22Rv1 (cell line): ENCODE data around the gene ZNF571.

ENCODE experiments used
- H3K27ac ChIP-seq: fragments of 450-650 bp; 2 replicates; pipeline ENCODE4 v1.5.1; 2017
- ZFX ChIP-seq: fragments of 450-650 bp; IDR thresholded peaks from 2 replicates; pipeline ENCODE4 v1.6.1; 2017; ENCODE audit warnings: antibody characterized with exemption, borderline replicate concordance
- TF ChIP-seq, protein P1 (sequence below): fragments of 450-650 bp; IDR thresholded peaks from 2 replicates; pipeline ENCODE4 v1.5.1; 2017; ENCODE audit warnings: mild to moderate bottlenecking

ZNF571 gene

DNA sequence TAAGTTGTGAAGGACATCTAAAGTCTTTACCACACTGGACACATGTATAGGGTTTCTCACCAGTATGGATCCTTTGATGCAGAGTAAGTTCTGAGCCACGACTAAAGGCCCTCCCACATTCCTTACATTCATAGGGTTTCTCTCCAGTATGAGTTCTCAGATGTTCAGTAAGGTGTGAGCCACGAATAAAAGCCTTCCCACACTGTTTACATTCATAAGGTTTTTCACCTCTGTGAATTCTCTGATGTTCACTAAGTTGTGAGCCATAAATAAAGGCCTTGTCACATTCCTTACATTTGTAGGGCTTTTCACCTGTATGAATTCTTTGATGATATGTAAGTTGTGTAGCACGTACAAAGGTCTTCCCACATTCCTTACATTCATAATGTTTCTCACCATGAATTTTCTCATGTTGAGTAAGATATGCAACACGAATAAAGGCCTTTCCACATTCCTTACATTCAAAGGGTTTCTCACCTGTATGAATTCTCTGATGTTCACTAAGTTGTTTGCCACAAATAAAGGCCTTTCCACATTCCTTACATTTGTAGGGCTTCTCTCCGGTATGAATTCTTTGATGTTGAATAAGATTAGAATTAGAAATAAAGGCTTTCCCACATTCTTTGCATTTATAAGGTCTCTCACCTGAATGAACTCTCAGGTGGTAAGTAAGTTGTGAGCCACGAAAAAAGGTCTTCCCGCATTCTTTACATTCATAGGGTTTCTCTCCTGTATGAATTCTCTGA, 29.8 kb downstream of the ZNF571 start:
- H3K27ac ChIP-seq: no peak overlapping the region
- TF ChIP-seq ZFX: no peak
- TF ChIP-seq, protein P1, sequence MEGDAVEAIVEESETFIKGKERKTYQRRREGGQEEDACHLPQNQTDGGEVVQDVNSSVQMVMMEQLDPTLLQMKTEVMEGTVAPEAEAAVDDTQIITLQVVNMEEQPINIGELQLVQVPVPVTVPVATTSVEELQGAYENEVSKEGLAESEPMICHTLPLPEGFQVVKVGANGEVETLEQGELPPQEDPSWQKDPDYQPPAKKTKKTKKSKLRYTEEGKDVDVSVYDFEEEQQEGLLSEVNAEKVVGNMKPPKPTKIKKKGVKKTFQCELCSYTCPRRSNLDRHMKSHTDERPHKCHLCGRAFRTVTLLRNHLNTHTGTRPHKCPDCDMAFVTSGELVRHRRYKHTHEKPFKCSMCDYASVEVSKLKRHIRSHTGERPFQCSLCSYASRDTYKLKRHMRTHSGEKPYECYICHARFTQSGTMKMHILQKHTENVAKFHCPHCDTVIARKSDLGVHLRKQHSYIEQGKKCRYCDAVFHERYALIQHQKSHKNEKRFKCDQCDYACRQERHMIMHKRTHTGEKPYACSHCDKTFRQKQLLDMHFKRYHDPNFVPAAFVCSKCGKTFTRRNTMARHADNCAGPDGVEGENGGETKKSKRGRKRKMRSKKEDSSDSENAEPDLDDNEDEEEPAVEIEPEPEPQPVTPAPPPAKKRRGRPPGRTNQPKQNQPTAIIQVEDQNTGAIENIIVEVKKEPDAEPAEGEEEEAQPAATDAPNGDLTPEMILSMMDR: no peak

DNA sequence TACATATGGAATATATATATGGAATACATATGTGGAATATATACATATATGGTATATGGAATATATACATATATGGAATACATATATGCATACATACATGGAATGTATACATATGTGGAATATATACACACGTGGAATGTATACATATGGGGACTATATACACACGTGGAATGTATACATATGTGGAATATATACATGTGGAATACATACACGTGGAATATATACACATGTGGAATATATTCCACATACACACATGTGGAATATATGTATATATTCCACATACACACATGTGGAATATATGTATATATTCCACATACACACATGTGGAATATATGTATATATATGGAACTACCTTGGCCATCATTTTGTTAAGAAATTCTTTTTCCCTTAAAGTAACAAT, 31.1 kb downstream of the ZNF571 start:
- no peak overlapping the region for H3K27ac ChIP-seq
- TF ChIP-seq, protein P1: no peak
- TF ChIP-seq ZFX: no peak

DNA sequence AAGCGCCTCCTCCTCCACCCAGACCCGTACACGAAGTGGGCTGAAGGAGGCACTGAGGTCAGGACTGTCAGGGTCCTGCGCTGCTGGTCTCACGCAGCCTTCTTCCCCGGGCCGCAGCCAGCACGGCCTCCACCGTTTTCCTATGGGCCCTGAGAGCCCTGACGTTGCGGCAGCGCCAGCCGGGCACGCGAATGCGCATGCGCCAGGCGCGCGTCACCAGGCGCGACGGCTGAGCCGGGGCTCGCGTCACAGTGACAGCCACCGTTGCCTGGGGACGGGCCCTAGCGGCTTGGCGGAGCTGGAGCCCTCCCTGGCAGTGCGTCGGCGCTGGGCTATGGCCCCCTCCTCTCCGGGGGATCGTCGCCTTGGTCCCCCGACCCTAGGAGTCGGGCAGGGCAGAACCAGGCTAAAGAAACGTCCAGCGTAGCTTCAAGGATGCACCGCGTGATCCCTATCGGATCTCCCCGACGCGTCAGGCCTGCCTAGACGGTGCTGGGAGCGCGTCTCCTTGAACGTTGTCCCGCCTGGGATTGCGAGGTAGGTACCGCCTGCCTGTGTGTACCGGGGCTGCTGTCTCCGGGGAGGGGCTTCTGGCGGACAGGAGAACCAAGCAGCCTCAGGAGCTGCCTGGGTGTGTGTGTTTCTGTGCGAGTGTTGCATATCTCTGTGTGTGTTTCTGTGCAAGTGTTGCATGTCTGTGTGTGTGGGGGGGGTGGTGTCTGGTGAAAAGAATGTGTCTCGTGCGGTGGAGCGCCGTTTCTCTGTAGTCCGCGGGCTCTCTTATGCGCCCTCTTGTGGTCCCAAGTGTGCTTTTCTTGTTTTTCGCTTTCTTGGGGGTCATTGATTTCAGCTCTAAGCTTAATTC, 43.2 kb downstream of the ZNF571 start:
- no peak for TF ChIP-seq ZFX
- TF ChIP-seq, protein P1: peak; percentile 75
- peak overlapping the region; percentile 67 for H3K27ac ChIP-seq

DNA sequence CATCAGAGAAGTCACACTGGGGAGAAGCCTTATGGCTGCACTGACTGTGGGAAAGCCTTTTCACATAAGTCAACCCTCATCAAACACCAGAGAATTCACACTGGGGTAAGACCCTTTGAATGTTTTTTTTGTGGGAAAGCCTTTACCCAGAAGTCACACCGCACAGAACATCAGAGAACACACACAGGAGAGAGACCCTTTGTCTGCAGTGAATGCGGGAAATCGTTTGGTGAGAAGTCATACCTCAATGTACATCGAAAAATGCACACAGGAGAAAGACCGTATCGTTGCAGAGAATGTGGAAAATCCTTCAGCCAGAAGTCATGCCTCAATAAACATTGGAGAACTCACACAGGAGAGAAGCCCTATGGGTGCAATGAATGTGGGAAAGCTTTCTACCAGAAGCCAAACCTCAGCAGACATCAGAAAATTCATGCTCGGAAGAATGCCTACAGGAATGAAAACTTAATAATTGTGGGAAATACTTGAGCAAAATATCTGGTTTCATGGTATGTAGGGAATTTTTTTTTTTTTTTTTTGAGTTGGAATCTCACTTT, 57.1 kb downstream of the ZNF571 start:
- TF ChIP-seq ZFX: no peak
- TF ChIP-seq, protein P1: no peak
- no peak overlapping the region for H3K27ac ChIP-seq

DNA sequence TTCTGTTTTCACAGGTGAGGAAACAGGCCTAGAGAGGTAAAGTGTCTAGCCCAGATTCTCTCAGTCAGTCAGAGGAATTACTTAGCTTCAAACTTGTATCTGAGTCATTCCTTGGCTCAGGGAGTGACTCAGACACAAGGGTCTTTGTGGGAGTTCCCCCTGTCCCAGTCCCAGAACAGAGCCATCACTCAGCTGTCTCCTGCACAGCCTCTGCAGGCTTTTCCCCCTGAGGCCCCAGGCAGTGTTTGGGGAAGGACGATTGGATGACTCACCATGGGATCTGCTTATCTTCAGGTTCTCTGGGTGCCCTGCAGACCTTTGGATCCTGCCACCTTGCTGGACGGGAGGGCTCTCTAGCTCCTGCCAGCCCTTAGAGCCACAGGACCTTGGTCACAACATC, 74.7 kb downstream of the ZNF571 start:
- no peak overlapping the region for H3K27ac ChIP-seq
- no peak for TF ChIP-seq ZFX
- TF ChIP-seq, protein P1: no peak
